OCI-LY1 (cell line): ENCODE measurements around the gene NPTX1.

ENCODE experiments used
- H2AFZ ChIP-seq: fragments of 200-600 bp; sonication (generic), shearing (Covaris generic); 2 replicates; pipeline ENCODE4 v1.6.0; 2014; ENCODE audit warnings: antibody characterized with exemption, mild to moderate bottlenecking, low read length
- H3F3A ChIP-seq: fragments of 200-600 bp; sonication (generic), shearing (Covaris generic); 2 replicates; pipeline ENCODE4 v1.6.0; 2014; ENCODE audit warnings: mild to moderate bottlenecking, antibody characterized with exemption, low read length, moderate library complexity; ENCODE audit not compliant: insufficient read depth
- H3K27ac ChIP-seq: fragments of 200-600 bp; sonication (generic); 2 replicates; pipeline ENCODE4 v1.5.1; 2014; ENCODE audit warnings: low read length, mixed run types, mild to moderate bottlenecking, low read depth; ENCODE audit not compliant: poor library complexity, severe bottlenecking
- H3K27me3 ChIP-seq: fragments of 200-600 bp; sonication (generic); 2 replicates; pipeline ENCODE4 v1.6.0; 2014; ENCODE audit warnings: antibody characterized with exemption, mild to moderate bottlenecking, low read length, moderate library complexity; ENCODE audit not compliant: insufficient read depth
- H3K36me3 ChIP-seq: fragments of 200-600 bp; sonication (generic); 2 replicates; pipeline ENCODE4 v1.6.1; 2014; ENCODE audit warnings: mild to moderate bottlenecking, antibody characterized with exemption, low read length, moderate library complexity, mixed read lengths; ENCODE audit not compliant: insufficient read depth
- H3K4me1 ChIP-seq: fragments of 200-600 bp; sonication (generic); 2 replicates; pipeline ENCODE4 v1.5.1; 2014; ENCODE audit warnings: mild to moderate bottlenecking, low read length, moderate library complexity; ENCODE audit not compliant: insufficient read depth, severe bottlenecking
- H3K4me2 ChIP-seq: fragments of 200-600 bp; sonication (generic), shearing (Covaris generic); 2 replicates; pipeline ENCODE4 v1.6.1; 2014; ENCODE audit warnings: low read length
- H3K4me3 ChIP-seq: fragments of 200-600 bp; sonication (generic); 2 replicates; pipeline ENCODE4 v1.5.1; 2014; ENCODE audit warnings: low read length, low read depth, mild to moderate bottlenecking, mixed read lengths; ENCODE audit not compliant: poor library complexity, severe bottlenecking
- H3K79me2 ChIP-seq: fragments of 200-600 bp; shearing (Covaris generic); 2 replicates; pipeline ENCODE4 v1.6.1; 2016; ENCODE audit warnings: mixed run types, low read length, mixed read lengths; ENCODE audit not compliant: insufficient read depth
- H3K9ac ChIP-seq: fragments of 200-600 bp; sonication (generic), shearing (Covaris generic); 2 replicates; pipeline ENCODE4 v1.6.1; 2014; ENCODE audit warnings: mild to moderate bottlenecking, low read length, mixed read lengths
- H3K9me2 ChIP-seq: fragments of 200-600 bp; sonication (generic), shearing (Covaris generic); 2 replicates; pipeline ENCODE4 v1.6.1; 2014; ENCODE audit warnings: low read depth, mild to moderate bottlenecking, low read length, mixed read lengths
- H3K9me3 ChIP-seq: fragments of 200-600 bp; shearing (Covaris generic); 2 replicates; pipeline ENCODE4 v1.6.1; 2014; ENCODE audit warnings: low read length, mixed read lengths
- H4K20me1 ChIP-seq: fragments of 200-600 bp; sonication (generic), shearing (Covaris generic); 2 replicates; pipeline ENCODE4 v1.6.0; 2016; ENCODE audit warnings: mild to moderate bottlenecking, low read length; ENCODE audit not compliant: insufficient read depth
- EZH2 ChIP-seq: fragments of 200-600 bp; sonication (generic), shearing (Covaris generic); IDR thresholded peaks from 2 replicates; pipeline ENCODE4 v1.8.0; 2017; ENCODE audit warnings: borderline replicate concordance, mixed run types, mild to moderate bottlenecking, antibody characterized with exemption, low read length, moderate library complexity, mixed read lengths
- TF ChIP-seq, protein P1 (sequence below): fragments of 200-600 bp; sonication (generic), shearing (Covaris generic); IDR thresholded peaks from 2 replicates; pipeline ENCODE4 v1.5.1; 2017; ENCODE audit warnings: mild to moderate bottlenecking, antibody characterized with exemption, low read length, moderate library complexity, mixed read lengths

NPTX1 gene

DNA sequence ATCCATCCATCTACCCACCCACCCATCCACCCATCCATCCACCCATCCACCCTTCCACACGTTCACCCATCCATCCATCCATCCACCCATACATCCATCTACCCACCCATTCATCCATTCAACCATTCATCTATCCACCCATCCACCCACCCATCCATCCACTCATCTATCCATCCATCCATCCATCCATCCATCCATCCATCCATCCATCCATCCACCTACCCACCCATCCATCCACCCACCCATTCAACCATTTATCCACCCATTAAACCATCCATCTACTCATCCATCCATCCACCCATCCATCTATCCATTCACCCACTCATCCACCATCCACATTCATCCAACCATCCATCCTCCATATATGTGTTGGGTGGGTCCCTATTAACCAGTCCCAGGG, 42.0 kb upstream of the NPTX1 start:
- Histone ChIP-seq H3K9ac (no peak overlapping the region), H3K4me2 (no peak overlapping the region), H3K79me2 (no peaks in the 10 kb centered on the region), H3K4me3 (no peak overlapping the region), H3K27me3 (peaks cover 31% of the 10 kb centered on the region), H2AFZ (no peak overlapping the region), H3K4me1 (no peaks in the 10 kb centered on the region), H3K9me2 (no peaks in the 10 kb centered on the region), H3K9me3 (no peaks in the 10 kb centered on the region), H3K36me3 (no peaks in the 10 kb centered on the region), H3F3A (no peaks in the 10 kb centered on the region), H4K20me1 (no peaks in the 10 kb centered on the region), H3K27ac (no peak overlapping the region)
- TF ChIP-seq, protein P1, sequence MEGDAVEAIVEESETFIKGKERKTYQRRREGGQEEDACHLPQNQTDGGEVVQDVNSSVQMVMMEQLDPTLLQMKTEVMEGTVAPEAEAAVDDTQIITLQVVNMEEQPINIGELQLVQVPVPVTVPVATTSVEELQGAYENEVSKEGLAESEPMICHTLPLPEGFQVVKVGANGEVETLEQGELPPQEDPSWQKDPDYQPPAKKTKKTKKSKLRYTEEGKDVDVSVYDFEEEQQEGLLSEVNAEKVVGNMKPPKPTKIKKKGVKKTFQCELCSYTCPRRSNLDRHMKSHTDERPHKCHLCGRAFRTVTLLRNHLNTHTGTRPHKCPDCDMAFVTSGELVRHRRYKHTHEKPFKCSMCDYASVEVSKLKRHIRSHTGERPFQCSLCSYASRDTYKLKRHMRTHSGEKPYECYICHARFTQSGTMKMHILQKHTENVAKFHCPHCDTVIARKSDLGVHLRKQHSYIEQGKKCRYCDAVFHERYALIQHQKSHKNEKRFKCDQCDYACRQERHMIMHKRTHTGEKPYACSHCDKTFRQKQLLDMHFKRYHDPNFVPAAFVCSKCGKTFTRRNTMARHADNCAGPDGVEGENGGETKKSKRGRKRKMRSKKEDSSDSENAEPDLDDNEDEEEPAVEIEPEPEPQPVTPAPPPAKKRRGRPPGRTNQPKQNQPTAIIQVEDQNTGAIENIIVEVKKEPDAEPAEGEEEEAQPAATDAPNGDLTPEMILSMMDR = no peak

DNA sequence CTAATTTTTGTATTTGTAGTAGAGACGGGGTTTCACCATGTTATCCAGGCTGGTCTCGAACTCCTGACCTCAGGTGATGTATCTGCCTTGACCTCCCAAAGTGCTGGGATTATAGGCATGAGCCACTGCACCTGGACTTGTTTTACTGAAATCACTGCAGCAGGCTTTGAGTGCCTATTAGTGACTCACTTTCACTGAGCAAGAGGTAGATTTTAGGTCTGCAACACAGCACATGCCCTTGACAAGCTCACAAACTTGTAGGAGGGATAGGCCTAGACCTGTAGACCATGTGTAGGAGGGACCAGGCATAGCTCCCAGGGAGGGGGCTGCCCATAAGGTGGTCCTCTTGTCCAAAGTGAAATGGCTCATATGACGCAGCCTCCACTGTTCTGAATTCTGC, 41.2 kb upstream of the NPTX1 start:
- Histone ChIP-seq H3K27ac (no peak overlapping the region), H3K4me3 (no peak overlapping the region), H4K20me1 (no peaks in the 10 kb centered on the region), H3K4me2 (no peak overlapping the region), H3K9me3 (no peaks in the 10 kb centered on the region), H3K9ac (no peak overlapping the region), H3K4me1 (no peaks in the 10 kb centered on the region), H3K27me3 (peaks cover 24% of the 10 kb centered on the region), H3K79me2 (no peaks in the 10 kb centered on the region), H3K9me2 (no peaks in the 10 kb centered on the region), H2AFZ (no peak overlapping the region), H3K36me3 (no peaks in the 10 kb centered on the region), H3F3A (no peaks in the 10 kb centered on the region)
- TF ChIP-seq, protein P1 = no peak
- TF ChIP-seq EZH2 = no peak

DNA sequence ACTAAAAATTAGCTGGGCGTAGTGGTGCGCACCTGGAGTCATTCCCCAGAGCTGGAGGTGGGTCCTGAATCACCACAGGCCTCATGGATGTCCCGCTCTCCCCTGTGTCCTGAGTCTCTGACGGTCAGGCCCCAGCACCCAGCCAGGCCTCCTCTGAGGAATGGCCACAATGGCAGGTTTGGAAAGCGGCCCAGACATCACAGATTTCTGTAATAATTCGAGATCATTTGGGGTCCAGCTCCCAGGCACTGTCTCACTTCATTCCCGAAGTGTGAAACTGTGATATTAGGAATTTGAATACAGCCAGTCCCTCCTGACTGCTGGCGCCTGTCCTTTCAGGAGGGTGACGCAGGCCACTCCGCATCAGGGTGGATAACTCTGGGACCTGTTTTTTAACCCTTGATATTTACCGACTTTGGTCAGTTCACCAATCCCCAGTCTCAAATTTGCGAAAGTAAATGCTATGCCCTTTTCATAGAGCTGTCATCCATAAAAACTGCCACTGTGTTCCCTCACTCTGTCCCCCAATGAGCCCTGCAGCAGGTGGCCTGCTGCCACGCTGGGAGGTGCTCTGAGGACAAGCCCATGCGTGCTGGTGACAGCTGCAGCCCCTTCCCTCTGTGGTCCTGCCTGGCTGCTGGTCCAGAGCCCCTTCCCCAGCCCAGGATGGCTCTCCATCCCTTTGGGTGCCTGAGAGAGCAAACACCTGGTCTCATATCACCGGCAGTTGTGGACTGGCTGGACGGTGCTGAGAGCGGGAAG, 39.9 kb upstream of the NPTX1 start:
- H3F3A ChIP-seq = no peaks in the 10 kb centered on the region
- no peaks in the 10 kb centered on the region for H3K79me2 ChIP-seq
- no peak overlapping the region for H3K4me2 ChIP-seq
- no peaks in the 10 kb centered on the region for H3K9me3 ChIP-seq
- H3K27ac ChIP-seq = no peak overlapping the region
- no peaks in the 10 kb centered on the region for H3K36me3 ChIP-seq
- no peak overlapping the region for H2AFZ ChIP-seq
- no peaks in the 10 kb centered on the region for H4K20me1 ChIP-seq
- no peaks in the 10 kb centered on the region for H3K9me2 ChIP-seq
- no peak overlapping the region for H3K9ac ChIP-seq
- H3K4me1 ChIP-seq = no peaks in the 10 kb centered on the region
- H3K4me3 ChIP-seq = no peak overlapping the region
- no peak for TF ChIP-seq EZH2
- TF ChIP-seq, protein P1 = no peak
- peaks cover 22% of the 10 kb centered on the region for H3K27me3 ChIP-seq
